NT2/D1 (cell line): Measurements from ENCODE around the gene AGO4.

Experiments used
- SUZ12 ChIP-seq: IDR thresholded peaks from 2 replicates; pipeline ENCODE4 v1.6.1; 2011; ENCODE audit not compliant: insufficient read length, insufficient read depth; ENCODE audit errors: extremely low read depth
- ZNF274 ChIP-seq: IDR thresholded peaks from 2 replicates; pipeline ENCODE4 v1.6.1; 2011; ENCODE audit warnings: mild to moderate bottlenecking, low read depth, low read length

- TF ChIP-seq SUZ12: no peak
- TF ChIP-seq ZNF274: no peak
Observed at GRCh38 chr1:35850051-35850450, 42.2 kb downstream of the AGO4 start.
